ENCODE results near the gene ANKRD11.
"Not testable (repeated sequence)": the region's sequence is repeated elsewhere in the genome, so short reads cannot be mapped to it uniquely, and the experiment has no call there.

Gene ANKRD11

GRCh38 chr16:89448656-89449055, 41.7 kb downstream of the ANKRD11 start:
- no peak for DNase-seq

GRCh38 chr16:89446975-89447293, 43.4 kb downstream of the ANKRD11 start:
- no peak for DNase-seq

GRCh38 chr16:89446136-89446974, 44.0 kb downstream of the ANKRD11 start:
- DNase-seq = no peak

GRCh38 chr16:89445166-89445565, 45.2 kb downstream of the ANKRD11 start:
- no peak for DNase-seq

GRCh38 chr16:89444728-89445127, 45.6 kb downstream of the ANKRD11 start:
- no peak for DNase-seq

GRCh38 chr16:89444151-89444723, 46.1 kb downstream of the ANKRD11 start:
- no peak for DNase-seq

GRCh38 chr16:89443727-89444084, 46.7 kb downstream of the ANKRD11 start:
- no peak for DNase-seq

GRCh38 chr16:89442990-89443726, 47.2 kb downstream of the ANKRD11 start:
- no peak for DNase-seq

- no peak for DNase-seq
Observed at GRCh38 chr16:89442588-89442987, 47.8 kb downstream of the ANKRD11 start.

- no peak for DNase-seq
Observed at GRCh38 chr16:89439659-89440058, 50.7 kb downstream of the ANKRD11 start.

GRCh38 chr16:89437991-89438390, 52.4 kb downstream of the ANKRD11 start:
- no peak for DNase-seq

- DNase-seq = no peak
Observed at GRCh38 chr16:89437251-89437987, 52.9 kb downstream of the ANKRD11 start.

GRCh38 chr16:89436366-89436765, 54.0 kb downstream of the ANKRD11 start:
- DNase-seq = no peak

GRCh38 chr16:89435059-89435458, 55.3 kb downstream of the ANKRD11 start:
- not testable (repeated sequence) for DNase-seq

GRCh38 chr16:89434490-89434889, 55.9 kb downstream of the ANKRD11 start:
- no peak for DNase-seq

- DNase-seq = not testable (repeated sequence)
Observed at GRCh38 chr16:89433363-89433984, 56.9 kb downstream of the ANKRD11 start.

GRCh38 chr16:89431630-89432029, 58.7 kb downstream of the ANKRD11 start:
- DNase-seq = no peak

GRCh38 chr16:89431158-89431584, 59.2 kb downstream of the ANKRD11 start:
- DNase-seq = no peak

GRCh38 chr16:89430436-89431157, 59.8 kb downstream of the ANKRD11 start:
- no peak for DNase-seq

GRCh38 chr16:89428605-89429004, 61.8 kb downstream of the ANKRD11 start:
- DNase-seq = not testable (repeated sequence)

- no peak for DNase-seq
Observed at GRCh38 chr16:89426736-89427530, 63.4 kb downstream of the ANKRD11 start.

Data from CD4-positive, alpha-beta T cell treated with Interferon gamma for 1 hour (primary cell).